IPS DF 6.9 (cell line): ENCODE data around the gene HOXD8.

Source experiments
- DNase-seq: peaks from one replicate; pipeline ENCODE4 v3.0.0-alpha.2; 2013; ENCODE audit warnings: low read depth, low spot score
- H3K27ac ChIP-seq: one replicate; pipeline ENCODE4 v1.5.1; 2013; ENCODE audit warnings: low read length, control low read depth
- H3K27me3 ChIP-seq: 2 replicates; pipeline ENCODE4 v1.6.1; 2013; ENCODE audit warnings: mild to moderate bottlenecking, low read length; ENCODE audit not compliant: control insufficient read depth, insufficient read depth
- H3K36me3 ChIP-seq: 2 replicates; pipeline ENCODE4 v1.6.1; 2013; ENCODE audit warnings: low read length; ENCODE audit not compliant: control insufficient read depth, insufficient read depth
- H3K4me1 ChIP-seq: 2 replicates; pipeline ENCODE4 v1.6.1; 2013; ENCODE audit warnings: low read length; ENCODE audit not compliant: control insufficient read depth, insufficient read depth
- H3K4me3 ChIP-seq: 2 replicates; pipeline ENCODE4 v1.5.1; 2013; ENCODE audit warnings: mild to moderate bottlenecking, low read length
- H3K9me3 ChIP-seq: 2 replicates; pipeline ENCODE4 v1.6.1; 2013; ENCODE audit warnings: low read length, inconsistent platforms; ENCODE audit not compliant: control insufficient read depth, insufficient read depth
- WGBS: extraction: QIAGEN DNeasy Blood & Tissue Kit; methylation state at CpG from one replicate; pipeline ENCODE4 v1.1.7; 2013; ENCODE audit warnings: mixed read lengths, missing lambda C conversion rate; ENCODE audit not compliant: insufficient read length, insufficient coverage; 5-methylcytosine and 5-hydroxymethylcytosine counted together

Gene HOXD8

DNA sequence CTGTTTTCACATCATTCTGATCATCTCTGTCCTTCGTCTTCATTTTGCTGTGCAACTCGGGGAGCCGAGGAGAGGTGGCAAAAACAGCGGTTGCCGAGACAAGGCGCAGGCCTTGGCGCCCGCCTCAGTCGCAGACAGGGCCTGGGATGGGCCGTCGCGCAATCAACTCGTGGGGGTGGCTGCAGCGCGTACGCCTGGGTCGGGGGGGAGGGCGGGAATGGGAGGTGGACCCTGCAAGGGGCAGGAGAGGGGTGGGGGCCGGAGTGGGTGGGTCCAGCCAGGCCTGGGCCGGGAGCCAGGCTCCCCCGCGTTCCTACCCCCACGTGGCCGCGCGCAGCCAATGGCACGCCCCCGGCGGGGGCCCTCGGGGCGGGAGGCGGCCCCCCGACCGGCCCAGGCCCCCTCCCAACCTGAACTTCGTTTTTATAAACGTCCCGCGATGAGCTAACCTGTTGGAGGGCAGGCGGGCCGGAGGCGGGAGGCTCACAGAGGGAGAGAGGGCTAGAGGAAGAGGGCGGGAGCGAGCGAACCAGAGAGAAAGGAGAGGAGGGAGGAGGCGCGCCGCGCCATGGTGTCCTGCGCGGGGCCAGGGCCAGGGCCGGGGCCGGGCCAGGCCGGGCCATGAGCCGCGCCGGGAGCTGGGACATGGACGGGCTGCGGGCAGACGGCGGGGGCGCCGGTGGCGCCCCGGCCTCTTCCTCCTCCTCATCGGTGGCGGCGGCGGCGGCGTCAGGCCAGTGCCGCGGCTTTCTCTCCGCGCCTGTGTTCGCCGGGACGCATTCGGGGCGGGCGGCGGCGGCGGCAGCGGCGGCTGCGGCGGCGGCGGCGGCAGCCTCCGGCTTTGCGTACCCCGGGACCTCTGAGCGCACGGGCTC, 37.0 kb upstream of the HOXD8 start, which contains the start of gene HOXD13:
HOXD13 (plus strand) TSS at position 452 of the 875 bp plus-strand sequence; CDS start at position 622, 170 bp downstream.
- H3K9me3 ChIP-seq = no peaks in the 10 kb centered on the region
- no peak within 1 kb of the TSS for H3K27ac ChIP-seq
- WGBS = no CpG with 5 or more reads among the region's 95 CpGs
- peaks cover 71% of the 10 kb centered on the region for H3K27me3 ChIP-seq
- H3K36me3 ChIP-seq = no peaks in the 10 kb centered on the region
- DNase-seq = no peak
- peaks cover 4% of the 10 kb centered on the region; the same call in 1 of the 2 replicates for H3K4me1 ChIP-seq
- H3K4me3 ChIP-seq = peak within 1 kb of the TSS; percentile 5; the same call in 1 of the 2 replicates

DNA sequence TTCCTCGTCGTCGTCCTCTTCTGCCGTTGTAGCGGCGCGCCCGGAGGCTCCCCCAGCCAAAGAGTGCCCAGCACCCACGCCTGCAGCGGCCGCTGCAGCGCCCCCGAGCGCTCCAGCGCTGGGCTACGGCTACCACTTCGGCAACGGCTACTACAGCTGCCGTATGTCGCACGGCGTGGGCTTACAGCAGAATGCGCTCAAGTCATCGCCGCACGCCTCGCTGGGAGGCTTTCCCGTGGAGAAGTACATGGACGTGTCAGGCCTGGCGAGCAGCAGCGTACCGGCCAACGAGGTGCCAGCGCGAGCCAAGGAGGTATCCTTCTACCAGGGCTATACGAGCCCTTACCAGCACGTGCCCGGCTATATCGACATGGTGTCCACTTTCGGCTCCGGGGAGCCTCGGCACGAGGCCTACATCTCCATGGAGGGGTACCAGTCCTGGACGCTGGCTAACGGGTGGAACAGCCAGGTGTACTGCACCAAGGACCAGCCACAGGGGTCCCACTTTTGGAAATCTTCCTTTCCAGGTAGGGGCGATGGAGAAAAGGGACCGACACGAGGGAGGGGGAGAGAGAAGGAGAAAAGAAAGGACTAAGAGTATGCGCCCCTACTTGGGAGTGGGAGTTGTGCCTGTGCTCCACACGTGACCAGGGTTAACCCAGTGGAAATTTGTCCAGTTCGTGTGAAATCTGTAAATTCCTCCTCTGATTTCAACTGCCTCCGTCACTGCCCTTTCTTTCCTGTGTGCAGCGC, 36.2 kb upstream of the HOXD8 start:
- WGBS = no CpG with 5 or more reads among the region's 53 CpGs
- Histone ChIP-seq H3K4me1 (peaks cover 3% of the 10 kb centered on the region; the same call in 1 of the 2 replicates), H3K36me3 (no peaks in the 10 kb centered on the region), H3K4me3 (peak overlapping the region; percentile 5; the same call in 1 of the 2 replicates), H3K27me3 (peaks cover 70% of the 10 kb centered on the region), H3K9me3 (no peaks in the 10 kb centered on the region), H3K27ac (no peak overlapping the region)
- DNase-seq = no peak

DNA sequence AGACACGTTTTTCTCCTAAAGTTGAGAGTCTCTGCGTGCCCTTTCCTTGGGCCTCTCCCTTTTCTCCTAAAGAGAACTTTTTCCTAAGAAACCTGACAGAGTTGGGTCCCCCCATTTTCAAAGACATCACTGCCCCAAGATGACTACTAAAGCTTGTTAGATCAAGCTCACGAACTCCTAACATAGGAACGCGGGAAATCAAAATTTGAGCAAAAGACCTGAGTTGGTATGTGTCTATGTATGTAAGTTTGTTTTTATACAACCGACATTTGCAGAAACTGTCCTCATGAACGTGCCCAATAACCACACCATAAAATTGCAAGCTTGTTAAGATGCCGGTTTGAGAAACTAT, 35.6 kb upstream of the HOXD8 start:
- peaks cover 5% of the 10 kb centered on the region; the same call in 1 of the 2 replicates for H3K4me1 ChIP-seq
- DNase-seq = no peak
- no peak overlapping the region for H3K4me3 ChIP-seq
- no peaks in the 10 kb centered on the region for H3K9me3 ChIP-seq
- no peaks in the 10 kb centered on the region for H3K36me3 ChIP-seq
- peaks cover 70% of the 10 kb centered on the region for H3K27me3 ChIP-seq
- H3K27ac ChIP-seq = no peak overlapping the region
- no CpG with 5 or more reads among the region's 8 CpGs for WGBS

DNA sequence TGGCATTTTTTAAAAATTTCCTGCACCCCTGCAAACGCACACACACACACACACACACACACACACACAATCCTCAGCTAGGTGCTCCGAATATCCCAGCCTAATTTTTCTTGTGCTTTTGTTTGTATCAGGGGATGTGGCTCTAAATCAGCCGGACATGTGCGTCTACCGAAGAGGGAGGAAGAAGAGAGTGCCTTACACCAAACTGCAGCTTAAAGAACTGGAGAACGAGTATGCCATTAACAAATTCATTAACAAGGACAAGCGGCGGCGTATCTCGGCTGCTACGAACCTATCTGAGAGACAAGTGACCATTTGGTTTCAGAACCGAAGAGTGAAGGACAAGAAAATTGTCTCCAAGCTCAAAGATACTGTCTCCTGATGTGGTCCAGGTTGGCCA, 35.2 kb upstream of the HOXD8 start:
- peaks cover 70% of the 10 kb centered on the region for H3K27me3 ChIP-seq
- no peak overlapping the region for H3K27ac ChIP-seq
- no peak for DNase-seq
- no CpG with 5 or more reads among the region's 12 CpGs for WGBS
- no peak overlapping the region for H3K4me3 ChIP-seq
- peaks cover 5% of the 10 kb centered on the region; the same call in 1 of the 2 replicates for H3K4me1 ChIP-seq
- no peaks in the 10 kb centered on the region for H3K36me3 ChIP-seq
- H3K9me3 ChIP-seq = no peaks in the 10 kb centered on the region

DNA sequence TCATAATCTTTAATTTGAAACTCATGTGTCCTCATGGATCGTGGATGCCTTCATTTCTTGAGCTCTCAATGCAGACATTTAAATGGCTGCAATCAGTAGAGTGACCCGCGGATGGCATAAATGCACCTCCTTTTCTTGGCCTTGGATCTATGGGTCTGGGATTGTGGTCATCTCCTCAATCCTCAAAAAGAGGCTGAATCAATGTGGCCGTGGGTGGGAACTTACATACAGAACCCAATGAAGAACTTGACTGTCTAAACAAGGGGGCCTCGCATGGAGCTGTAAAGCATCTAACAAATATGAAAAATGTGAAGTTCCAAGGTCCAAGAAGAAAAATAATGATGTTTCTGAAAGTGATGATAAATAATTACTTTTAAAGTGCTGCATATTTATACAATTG, 34.1 kb upstream of the HOXD8 start:
- WGBS = no CpG with 5 or more reads among the region's 5 CpGs
- DNase-seq = no peak
- H3K4me1 ChIP-seq = peaks cover 6% of the 10 kb centered on the region; the same call in 1 of the 2 replicates
- H3K27ac ChIP-seq = no peak overlapping the region
- peaks cover 70% of the 10 kb centered on the region for H3K27me3 ChIP-seq
- H3K4me3 ChIP-seq = no peak overlapping the region
- no peaks in the 10 kb centered on the region for H3K9me3 ChIP-seq
- H3K36me3 ChIP-seq = no peaks in the 10 kb centered on the region

DNA sequence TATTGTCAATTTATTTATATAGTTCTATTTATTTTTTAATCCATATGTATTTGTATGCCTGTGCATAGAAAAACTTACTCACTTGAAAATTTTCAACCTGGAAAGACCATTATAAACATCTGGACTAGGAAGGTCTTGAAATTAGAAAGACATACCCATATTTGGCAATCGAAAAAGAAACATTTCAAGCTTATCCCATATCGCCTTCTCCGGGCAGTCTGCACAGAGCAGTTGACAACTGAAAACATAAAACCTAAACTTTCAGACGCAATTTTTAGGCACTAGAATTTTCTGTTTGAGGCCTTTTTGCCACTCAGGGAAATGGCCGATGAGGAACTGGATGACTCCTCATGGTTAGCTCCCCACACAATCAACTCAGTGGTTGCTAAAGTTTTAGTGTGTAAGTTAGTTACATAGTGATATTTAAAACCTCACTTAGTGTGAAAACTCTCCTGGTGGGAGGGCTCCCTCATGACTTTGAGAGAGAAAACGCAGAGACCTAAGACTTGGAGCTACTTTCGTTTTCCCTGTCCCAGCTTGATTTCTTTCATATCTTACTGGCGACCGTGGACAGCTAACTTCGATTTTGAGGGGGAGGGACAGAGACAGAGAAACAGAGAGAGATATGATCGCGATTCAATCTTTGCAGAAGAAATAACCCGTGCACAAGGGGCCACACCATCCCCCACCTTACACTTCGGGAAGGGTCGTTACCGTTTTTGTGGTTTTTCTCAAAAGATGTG, 33.1 kb upstream of the HOXD8 start:
- Histone ChIP-seq H3K9me3 (no peaks in the 10 kb centered on the region), H3K36me3 (no peaks in the 10 kb centered on the region), H3K4me1 (peaks cover 6% of the 10 kb centered on the region; the same call in 1 of the 2 replicates), H3K27me3 (peaks cover 71% of the 10 kb centered on the region), H3K27ac (no peak overlapping the region), H3K4me3 (no peak overlapping the region; the same call in 1 of the 2 replicates)
- no CpG with 5 or more reads among the region's 16 CpGs for WGBS
- DNase-seq = no peak

DNA sequence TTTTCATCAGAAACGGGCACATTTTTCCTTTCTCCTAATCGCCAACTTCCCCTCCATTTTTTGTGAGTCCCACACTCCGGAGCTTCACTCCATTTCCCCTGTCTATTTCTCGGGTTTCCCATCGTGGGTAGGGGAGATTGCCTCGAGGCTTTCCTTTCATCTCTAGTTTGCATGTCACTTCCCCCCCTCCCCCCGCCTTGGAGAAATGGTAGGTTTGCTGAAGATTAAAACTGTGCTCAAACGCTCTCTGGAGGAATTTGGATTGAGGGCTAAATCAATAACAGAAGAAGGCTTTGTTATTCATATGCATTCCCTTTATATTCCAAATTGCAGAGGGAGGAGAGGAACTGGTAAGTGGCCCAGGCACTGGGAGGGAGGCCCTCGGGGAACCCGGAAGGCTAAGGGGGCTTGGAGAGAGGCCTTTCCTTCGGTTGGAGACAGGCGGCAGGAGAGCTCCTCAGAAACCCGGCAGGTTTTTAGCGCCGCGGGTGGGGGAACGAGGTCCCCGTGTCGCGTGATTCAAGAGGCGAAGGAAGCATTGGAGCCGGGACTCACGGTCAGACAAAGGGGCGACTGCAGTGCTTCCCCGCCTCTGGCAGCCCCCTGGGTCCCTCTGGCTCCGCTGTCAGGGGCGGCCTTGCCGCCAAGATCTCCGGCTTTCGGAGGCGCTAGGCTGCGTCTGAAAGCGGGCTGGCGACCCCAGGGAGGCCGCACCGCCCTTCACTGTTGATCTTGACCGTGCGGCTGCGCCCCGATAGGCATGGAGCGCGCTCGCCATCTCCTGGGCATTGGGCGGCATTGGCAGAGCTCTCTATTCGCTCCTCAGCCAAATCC, 32.3 kb upstream of the HOXD8 start:
- WGBS = no CpG with 5 or more reads among the region's 45 CpGs
- Histone ChIP-seq H3K4me3 (no peak overlapping the region; the same call in 1 of the 2 replicates), H3K36me3 (no peaks in the 10 kb centered on the region), H3K27me3 (peaks cover 71% of the 10 kb centered on the region), H3K27ac (no peak overlapping the region), H3K4me1 (peaks cover 6% of the 10 kb centered on the region; the same call in 1 of the 2 replicates), H3K9me3 (no peaks in the 10 kb centered on the region)
- peak; percentile 87 for DNase-seq

DNA sequence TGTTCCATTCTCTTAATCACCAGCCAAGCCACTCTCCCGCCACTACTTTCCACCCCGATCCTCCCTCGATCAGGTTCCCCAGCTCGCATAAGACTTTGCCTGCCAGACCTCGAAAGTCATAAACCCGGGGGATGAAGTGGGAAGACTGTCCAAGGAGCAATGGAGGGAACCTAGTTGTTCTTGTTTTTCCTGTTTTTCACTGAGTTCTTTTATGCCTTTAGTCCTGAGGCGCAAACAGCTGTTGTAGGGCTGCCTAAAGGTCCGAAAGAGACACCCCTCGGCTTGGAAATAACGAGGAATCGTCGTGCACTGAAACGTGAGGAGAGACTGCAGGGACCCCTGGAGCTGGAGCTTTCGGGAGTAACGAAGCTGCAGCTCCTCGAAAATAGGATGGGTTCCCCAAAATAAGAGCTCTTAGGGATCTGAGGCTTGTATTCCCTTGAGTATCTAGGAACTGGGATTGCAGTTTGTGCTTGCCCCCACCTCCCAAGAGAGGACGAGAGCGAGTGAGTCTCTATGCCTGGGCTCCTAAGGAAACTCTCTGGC, 31.6 kb upstream of the HOXD8 start:
- peaks cover 6% of the 10 kb centered on the region; the same call in 1 of the 2 replicates for H3K4me1 ChIP-seq
- H3K27me3 ChIP-seq = peaks cover 78% of the 10 kb centered on the region
- WGBS = no CpG with 5 or more reads among the region's 18 CpGs

DNA sequence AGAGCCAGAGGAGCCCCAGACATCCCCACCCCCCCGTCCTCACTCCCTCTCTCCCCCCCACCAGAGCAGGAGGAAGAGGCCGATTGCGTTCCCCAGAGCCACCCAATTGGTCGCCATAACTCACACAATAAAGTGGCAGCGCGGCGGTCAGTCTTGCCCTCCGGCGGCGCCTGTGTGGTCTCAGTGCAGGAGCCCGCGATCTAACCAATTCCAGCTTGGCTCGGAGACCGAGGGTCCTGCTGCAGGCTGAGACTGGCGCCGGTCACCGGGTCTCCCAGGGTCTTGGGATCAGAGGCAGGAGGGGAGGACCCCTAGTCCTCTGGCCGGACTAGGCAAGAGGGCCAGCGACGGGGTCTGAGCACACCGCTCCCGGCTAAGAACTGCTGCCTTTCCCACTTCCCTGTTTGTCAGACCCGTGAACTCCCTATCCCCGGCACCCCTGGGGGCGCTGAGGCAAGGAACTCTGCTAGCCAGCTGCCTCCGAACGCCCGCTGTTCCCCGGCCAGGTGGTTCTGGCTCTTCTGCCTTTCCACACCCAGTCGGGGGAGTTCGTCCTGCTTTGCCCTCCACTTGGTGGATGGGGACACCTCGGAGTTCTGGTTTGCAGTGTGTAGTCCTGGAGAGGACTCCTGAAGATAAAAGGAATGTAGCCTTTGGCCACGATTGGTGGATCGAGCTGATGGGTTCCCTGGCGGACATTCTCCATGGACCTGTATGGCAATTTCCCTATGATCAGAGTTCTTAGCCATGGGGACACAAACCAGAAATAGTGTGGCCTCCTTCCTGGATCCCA, 30.9 kb upstream of the HOXD8 start:
- H3K4me1 ChIP-seq = peaks cover 3% of the 10 kb centered on the region; the same call in 1 of the 2 replicates
- no peak for DNase-seq
- H3K27me3 ChIP-seq = peaks cover 79% of the 10 kb centered on the region
- no peak overlapping the region for H3K4me3 ChIP-seq
- WGBS = no CpG with 5 or more reads among the region's 35 CpGs
- H3K9me3 ChIP-seq = no peaks in the 10 kb centered on the region
- H3K27ac ChIP-seq = no peak overlapping the region
- no peaks in the 10 kb centered on the region for H3K36me3 ChIP-seq

More for the DNA sequence above, 31.6 kb upstream of the HOXD8 start:
- H3K36me3 ChIP-seq = no peaks in the 10 kb centered on the region
- no peak overlapping the region for H3K4me3 ChIP-seq
- DNase-seq = no peak
- H3K27ac ChIP-seq = no peak overlapping the region
- H3K9me3 ChIP-seq = no peaks in the 10 kb centered on the region
